D721Med (cell line): Measurements from ENCODE around the gene ZNF593OS.

Source experiments
- DNase-seq: peaks from one replicate; pipeline ENCODE4 v3.0.0; 2011; ENCODE audit warnings: low spot score; ENCODE audit not compliant: insufficient read length
- FAIRE-seq: peaks from 2 replicates; lab custom pipeline; 2011; peaks lifted over from hg19 to GRCh38; lab: Jason Lieb, UNC
- CTCF ChIP-seq: IDR thresholded peaks from 2 replicates; pipeline ENCODE4 v1.5.1; 2012; ENCODE audit warnings: mild to moderate bottlenecking, control low read depth; ENCODE audit not compliant: insufficient read depth; ENCODE audit errors: missing control alignments

Gene ZNF593OS

GRCh38 chr1:26158271-26158907 is 13.2 kb downstream of the ZNF593OS start:
- no peak for DNase-seq
- no peak for FAIRE-seq
- no peak for TF ChIP-seq CTCF

DNA sequence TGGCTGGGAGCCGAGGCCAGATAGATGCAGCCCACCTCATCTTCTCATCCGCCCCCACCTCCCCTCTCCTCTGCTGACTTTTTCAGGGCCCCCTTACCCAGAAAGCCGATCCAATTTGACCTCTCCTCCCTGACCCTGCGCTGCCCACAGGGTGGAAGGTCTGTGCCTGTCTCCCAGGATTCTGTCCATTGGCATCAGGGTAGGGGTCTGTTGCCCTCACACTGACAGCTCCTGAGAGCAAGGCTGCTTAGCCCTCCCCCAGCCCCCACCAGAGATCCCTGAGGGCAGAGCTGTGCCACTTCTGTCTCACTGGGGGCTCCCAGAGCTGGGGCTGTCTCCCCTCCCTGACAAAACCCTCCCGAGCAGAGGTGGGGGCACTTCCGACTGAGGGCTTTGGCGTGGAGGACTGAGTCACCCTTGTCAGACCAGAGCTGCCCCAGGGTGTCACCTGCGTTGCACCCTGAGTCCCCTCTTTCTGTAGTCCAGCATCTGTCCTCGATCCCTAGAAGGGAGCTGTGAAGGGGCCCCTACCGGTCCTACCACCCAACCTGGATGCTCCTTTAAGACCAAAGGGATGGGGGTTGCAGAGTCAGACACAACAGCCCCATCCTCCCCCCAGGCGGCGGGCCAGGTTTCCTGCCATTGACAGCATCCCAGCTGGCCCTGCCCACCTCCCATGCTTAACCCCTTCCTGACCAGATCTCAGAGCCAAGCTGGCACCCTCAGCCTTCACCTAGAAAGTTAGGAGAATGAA is 15.2 kb downstream of the ZNF593OS start:
- FAIRE-seq (no peak), DNase-seq (no peak)
- no peak for TF ChIP-seq CTCF

DNA sequence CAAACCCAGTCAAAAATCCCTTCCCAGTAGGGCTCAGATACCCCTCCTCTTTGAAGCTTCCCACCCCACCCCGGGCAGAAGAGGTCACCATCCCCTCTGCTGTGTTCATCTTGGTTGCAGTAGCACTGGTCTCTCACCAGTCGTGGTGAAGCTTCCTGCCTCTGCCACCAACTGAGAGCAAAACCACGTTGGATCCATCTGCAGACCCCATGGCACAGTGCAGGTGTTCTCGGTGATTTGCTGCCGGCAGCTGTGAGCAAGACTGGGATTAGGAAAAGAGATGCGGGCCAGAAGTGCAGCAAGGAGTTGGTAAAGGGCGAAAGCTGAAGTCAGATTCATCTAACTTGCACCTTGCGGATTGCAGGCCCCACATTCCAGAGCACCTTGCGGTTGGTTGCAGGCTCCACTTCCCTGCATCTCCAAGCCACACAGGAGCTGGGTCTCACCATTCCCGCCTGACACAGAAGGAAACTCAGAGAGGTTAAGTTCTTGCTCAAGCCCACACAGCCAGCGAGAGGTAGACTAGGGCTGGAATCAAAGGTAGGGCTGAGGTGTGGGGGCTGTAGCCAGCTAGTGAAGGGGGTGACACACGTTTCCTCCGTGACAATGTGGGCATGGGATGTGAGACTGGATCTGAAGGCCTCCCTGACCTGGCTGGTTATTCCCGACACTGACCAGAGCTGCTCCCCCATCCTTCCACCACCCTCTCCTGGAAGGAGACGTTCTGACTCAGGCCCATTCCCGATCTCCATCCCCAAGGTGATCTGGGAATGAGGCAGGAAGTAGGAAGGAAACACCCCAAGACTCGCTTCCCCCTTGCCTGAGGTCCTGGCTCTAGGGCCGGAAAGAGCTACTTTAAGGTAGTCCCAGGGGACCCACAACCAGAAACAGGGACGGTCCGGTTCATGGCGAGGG is 16.0 kb downstream of the ZNF593OS start:
- no peak for FAIRE-seq
- TF ChIP-seq CTCF, result no peak

DNA sequence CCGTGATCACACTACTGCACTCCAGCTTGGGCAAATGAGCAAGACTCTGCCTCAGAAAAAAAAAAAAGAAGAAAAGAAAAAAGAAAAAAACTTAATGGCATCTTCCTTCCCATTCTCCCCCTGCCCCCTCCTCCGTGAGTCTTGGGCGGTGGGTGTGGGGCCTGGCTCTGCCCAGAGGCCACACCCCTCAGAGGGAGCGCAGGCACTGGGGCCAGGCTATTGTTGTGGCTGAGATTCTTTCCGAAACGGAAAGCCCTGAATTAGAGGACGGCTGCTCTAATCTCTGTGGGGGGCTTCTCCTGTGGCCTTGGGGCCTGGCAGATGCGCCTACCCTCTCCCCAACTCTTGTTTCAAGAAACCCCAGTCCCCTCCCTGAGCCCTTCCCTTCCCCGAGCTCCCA is 16.9 kb downstream of the ZNF593OS start:
- FAIRE-seq (no peak), DNase-seq (no peak)
- TF ChIP-seq CTCF, result no peak

More for the DNA sequence above, 16.0 kb downstream of the ZNF593OS start:
- no peak for DNase-seq

GRCh38 chr1:26153966-26154532 is 17.6 kb downstream of the ZNF593OS start:
- DNase-seq, result no peak
- no peak for TF ChIP-seq CTCF
- no peak for FAIRE-seq

DNA sequence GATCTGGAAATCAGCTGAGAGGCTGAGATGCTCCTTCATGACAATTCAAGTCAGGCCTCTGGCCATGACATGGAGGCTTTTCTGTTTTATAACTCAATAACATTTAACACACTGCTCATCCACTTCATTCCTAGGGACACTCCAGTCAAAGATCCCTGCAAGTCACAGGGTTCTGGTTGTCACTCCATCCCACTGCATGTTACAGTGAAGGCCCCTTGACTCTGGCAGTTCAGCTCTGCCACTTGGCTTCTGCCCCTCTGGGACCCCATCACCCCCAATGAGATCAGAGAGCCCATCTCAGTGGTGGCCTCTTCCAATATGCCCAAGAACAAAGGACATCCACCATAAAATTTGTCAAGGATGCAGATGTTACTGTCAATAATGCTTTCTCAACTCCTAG is 22.7 kb downstream of the ZNF593OS start:
- no peak for TF ChIP-seq CTCF
- no peak for FAIRE-seq
- DNase-seq, result no peak
